GM23338 (cell line): ENCODE data around the gene CHD9. TPM values are rescaled to one million over a fixed set of nuclear protein-coding genes. Genes with fewer than 3 reads are reported as not detected.

Experiments
- ATAC-seq: fragments of 200-7000 bp; cut with Tn5 transposase; 3 replicates; pipeline ENCODE4 v1.9.1; 2020
- DNase-seq: peaks from one replicate; pipeline ENCODE4 v3.0.0-alpha.2; 2015; ENCODE audit warnings: low spot score
- H2AFZ ChIP-seq: fragments of 200-600 bp; sonication (generic); 2 replicates; pipeline ENCODE4 v1.8.0; 2016; ENCODE audit warnings: antibody characterized with exemption, mild to moderate bottlenecking, moderate library complexity
- H3F3A ChIP-seq: fragments of 200-600 bp; sonication (generic); replicated peaks from 2 replicates; pipeline ENCODE4 v1.8.0; 2017; ENCODE audit warnings: antibody characterized with exemption, mixed run types, low read depth
- H3K27ac ChIP-seq: fragments of 200-600 bp; sonication (generic); 2 replicates; pipeline ENCODE4 v1.6.1; 2016; ENCODE audit warnings: low read depth
- H3K27me3 ChIP-seq: fragments of 200-600 bp; sonication (generic); 2 replicates; pipeline ENCODE4 v1.8.0; 2016; ENCODE audit warnings: mild to moderate bottlenecking, mixed run types, moderate library complexity; ENCODE audit not compliant: insufficient read depth
- H3K36me3 ChIP-seq: fragments of 200-600 bp; sonication (generic); 2 replicates; pipeline ENCODE4 v1.8.0; 2016; ENCODE audit warnings: mild to moderate bottlenecking; ENCODE audit not compliant: insufficient read depth
- H3K4me1 ChIP-seq: fragments of 200-600 bp; sonication (generic); 2 replicates; pipeline ENCODE4 v1.8.0; 2016; ENCODE audit warnings: mild to moderate bottlenecking, moderate library complexity; ENCODE audit not compliant: insufficient read depth
- H3K4me2 ChIP-seq: fragments of 200-600 bp; sonication (generic); 2 replicates; pipeline ENCODE4 v1.7.1; 2017; ENCODE audit warnings: mixed run types
- H3K4me3 ChIP-seq: fragments of 200-600 bp; sonication (generic); 2 replicates; pipeline ENCODE4 v1.6.1; 2016; ENCODE audit warnings: mixed run types
- H3K79me2 ChIP-seq: fragments of 200-600 bp; sonication (generic); replicated peaks from 2 replicates; pipeline ENCODE4 v1.8.0; 2017; ENCODE audit warnings: mild to moderate bottlenecking; ENCODE audit not compliant: insufficient read depth
- H3K9me2 ChIP-seq: fragments of 200-600 bp; sonication (generic); 2 replicates; pipeline ENCODE4 v1.8.0; 2017; ENCODE audit not compliant: insufficient read depth
- H4K20me1 ChIP-seq: fragments of 200-600 bp; sonication (generic); replicated peaks from 2 replicates; pipeline ENCODE4 v1.8.0; 2017; ENCODE audit warnings: mild to moderate bottlenecking; ENCODE audit not compliant: insufficient read depth
- H3K27ac Mint-ChIP-seq: 2 replicates; pipeline ENCODE4 v1.8.0; 2020; ENCODE audit warnings: inconsistent platforms, mild to moderate bottlenecking, moderate library complexity, mixed read lengths
- H3K27me3 Mint-ChIP-seq: 3 replicates; pipeline ENCODE4 v1.8.0; 2022; ENCODE audit warnings: low read depth, mild to moderate bottlenecking, moderate library complexity, mixed read lengths, inconsistent platforms; ENCODE audit not compliant: insufficient read depth, poor library complexity
- H3K36me3 Mint-ChIP-seq: 3 replicates; pipeline ENCODE4 v1.8.0; 2021; ENCODE audit warnings: low read depth, mild to moderate bottlenecking, inconsistent platforms, moderate library complexity, mixed read lengths
- H3K4me1 Mint-ChIP-seq: 3 replicates; pipeline ENCODE4 v1.8.0; 2020; ENCODE audit warnings: mild to moderate bottlenecking, inconsistent platforms, mixed read lengths
- H3K4me3 Mint-ChIP-seq: 3 replicates; pipeline ENCODE4 v1.8.0; 2021; ENCODE audit warnings: moderate library complexity, mild to moderate bottlenecking, inconsistent platforms, mixed read lengths
- H3K9me3 Mint-ChIP-seq: 3 replicates; pipeline ENCODE4 v1.8.0; 2020; ENCODE audit warnings: moderate library complexity, mild to moderate bottlenecking, inconsistent platforms, mixed read lengths
- CREB1 ChIP-seq: fragments of 250-450 bp; sonication (Bioruptor Pico); IDR thresholded peaks from 2 replicates; pipeline ENCODE4 v1.5.0; 2020; ENCODE audit warnings: low read depth, mild to moderate bottlenecking, moderate library complexity
- CTCF ChIP-seq, 2 experiments: fragments of 200-600 bp in 1 of 2; sonication (generic) in 1 of 2; conservative IDR thresholded peaks; 2 replicates each; pipeline versions ENCODE4 v1.5.1 to v1.6.1; 2016 to 2017; ENCODE audit warnings: antibody characterized with exemption in 2 of 2, low read depth in 2 of 2, mild to moderate bottlenecking in 2 of 2, moderate library complexity in 1 of 2
- ETS1 ChIP-seq: IDR thresholded peaks from 2 replicates; pipeline ENCODE4 v1.6.1; 2016; ENCODE audit warnings: antibody characterized with exemption
- EZH2 ChIP-seq: fragments of 200-600 bp; sonication (generic); IDR thresholded peaks from one replicate; pipeline ENCODE4 v1.8.0; 2017; ENCODE audit warnings: antibody characterized with exemption, mild to moderate bottlenecking, low read depth; ENCODE audit not compliant: unreplicated experiment
- EZH2phosphoT487 ChIP-seq: fragments of 200-600 bp; sonication (generic); IDR thresholded peaks from one replicate; pipeline ENCODE4 v1.8.1; 2018; ENCODE audit warnings: antibody characterized with exemption; ENCODE audit not compliant: unreplicated experiment
- JUNB ChIP-seq: IDR thresholded peaks from one replicate; pipeline ENCODE4 v1.6.1; 2016; ENCODE audit warnings: antibody characterized with exemption; ENCODE audit not compliant: unreplicated experiment
- NANOG ChIP-seq: IDR thresholded peaks from 2 replicates; pipeline ENCODE4 v1.6.1; 2016; ENCODE audit warnings: antibody characterized with exemption, borderline replicate concordance
- POLR2AphosphoS5 ChIP-seq: IDR thresholded peaks from 2 replicates; pipeline ENCODE4 v1.6.1; 2016; ENCODE audit warnings: antibody characterized with exemption, low read depth
- REST ChIP-seq: IDR thresholded peaks from one replicate; pipeline ENCODE4 v1.6.1; 2018; ENCODE audit warnings: antibody characterized with exemption; ENCODE audit not compliant: unreplicated experiment
- STAT1 ChIP-seq: IDR thresholded peaks from one replicate; pipeline ENCODE4 v1.6.1; 2016; ENCODE audit warnings: antibody characterized with exemption; ENCODE audit not compliant: unreplicated experiment
- ZNF114 ChIP-seq: fragments of 250-450 bp; sonication (Bioruptor Pico); IDR thresholded peaks from 2 replicates; pipeline ENCODE4 v1.5.0; 2020; ENCODE audit warnings: mild to moderate bottlenecking, moderate library complexity
- ZNF462 ChIP-seq: fragments of 250-450 bp; sonication (Bioruptor Pico); IDR thresholded peaks from 2 replicates; pipeline ENCODE4 v1.5.0; 2020; ENCODE audit warnings: mild to moderate bottlenecking, moderate library complexity
- polyA plus RNA-seq: library from polyadenylated mRNA; unstranded; fragments of >200 nt; fragmentation: Nextera tagmentation; extraction: Ambion mirVana; gene quantifications from 2 replicates; pipeline ENCODE4 v1.2.1, GENCODE V29; 2016
- total RNA-seq: library from RNA; depleted of rRNA; stranded (reverse); fragments of >200 nt; shearing (Covaris generic); gene quantifications from 2 replicates; pipeline ENCODE4 v1.2.3, GENCODE V29; 2014

CHD9 gene
- total and polyA plus RNA-seq, 2 experiments from 2014 or later, result 18.8 to 46.6 TPM

GRCh38 chr16:53374800-53375199 is 320.0 kb downstream of the CHD9 start:
- Histone ChIP-seq H3F3A (no peaks in the 10 kb centered on the region), H3K79me2 (no peaks in the 10 kb centered on the region), H3K9me2 (no peaks in the 10 kb centered on the region), H3K27ac (no peak overlapping the region), H3K4me1 (peaks cover 6% of the 10 kb centered on the region; the same call in 1 of the 2 replicates), H3K36me3 (no peaks in the 10 kb centered on the region), H3K4me2 (no peak overlapping the region), H3K27me3 (peaks cover 21% of the 10 kb centered on the region), H4K20me1 (no peaks in the 10 kb centered on the region), H2AFZ (no peak overlapping the region), H3K4me3 (no peak overlapping the region)
- peaks cover 3% of the 10 kb centered on the region; the same call in 2 of the 3 replicates for H3K36me3 Mint-ChIP-seq
- ATAC-seq, result no peak
- peaks cover 4% of the 10 kb centered on the region; the same call in 2 of the 3 replicates for H3K4me1 Mint-ChIP-seq
- no peak overlapping the region for H3K27ac Mint-ChIP-seq
- DNase-seq, result no peak
- TF ChIP-seq ZNF462 (CRISPR knock-in tag), result no peak
- TF ChIP-seq REST, result no peak
- TF ChIP-seq NANOG, result no peak
- TF ChIP-seq CTCF (conservative IDR thresholded peaks at IDR 0.05; ENCODE audit: low read depth in 2 of 2), result no peak
- TF ChIP-seq ETS1, result no peak
- no peak for TF ChIP-seq ZNF114 (CRISPR knock-in tag)
- TF ChIP-seq EZH2, result no peak
- no peak for TF ChIP-seq CREB1 (CRISPR knock-in tag)
- no peak for TF ChIP-seq STAT1
- TF ChIP-seq EZH2phosphoT487, result no peak
- no peak for TF ChIP-seq JUNB
- no peak for TF ChIP-seq POLR2AphosphoS5
- no peak overlapping the region for H3K4me3 Mint-ChIP-seq
- peaks cover 10% of the 10 kb centered on the region; the same call in 2 of the 3 replicates for H3K9me3 Mint-ChIP-seq
- no peaks in the 10 kb centered on the region for H3K27me3 Mint-ChIP-seq
